DMS53 treated with DMSO at 0.1 percent for 48 hours (cell line): ENCODE measurements around the gene ZSCAN18.

Source experiments
- DNase-seq: peaks from one replicate; lab custom pipeline; 2025; ENCODE audit not compliant: unreplicated experiment; lab: John Stamatoyannopoulos, UW

Gene ZSCAN18

DNA sequence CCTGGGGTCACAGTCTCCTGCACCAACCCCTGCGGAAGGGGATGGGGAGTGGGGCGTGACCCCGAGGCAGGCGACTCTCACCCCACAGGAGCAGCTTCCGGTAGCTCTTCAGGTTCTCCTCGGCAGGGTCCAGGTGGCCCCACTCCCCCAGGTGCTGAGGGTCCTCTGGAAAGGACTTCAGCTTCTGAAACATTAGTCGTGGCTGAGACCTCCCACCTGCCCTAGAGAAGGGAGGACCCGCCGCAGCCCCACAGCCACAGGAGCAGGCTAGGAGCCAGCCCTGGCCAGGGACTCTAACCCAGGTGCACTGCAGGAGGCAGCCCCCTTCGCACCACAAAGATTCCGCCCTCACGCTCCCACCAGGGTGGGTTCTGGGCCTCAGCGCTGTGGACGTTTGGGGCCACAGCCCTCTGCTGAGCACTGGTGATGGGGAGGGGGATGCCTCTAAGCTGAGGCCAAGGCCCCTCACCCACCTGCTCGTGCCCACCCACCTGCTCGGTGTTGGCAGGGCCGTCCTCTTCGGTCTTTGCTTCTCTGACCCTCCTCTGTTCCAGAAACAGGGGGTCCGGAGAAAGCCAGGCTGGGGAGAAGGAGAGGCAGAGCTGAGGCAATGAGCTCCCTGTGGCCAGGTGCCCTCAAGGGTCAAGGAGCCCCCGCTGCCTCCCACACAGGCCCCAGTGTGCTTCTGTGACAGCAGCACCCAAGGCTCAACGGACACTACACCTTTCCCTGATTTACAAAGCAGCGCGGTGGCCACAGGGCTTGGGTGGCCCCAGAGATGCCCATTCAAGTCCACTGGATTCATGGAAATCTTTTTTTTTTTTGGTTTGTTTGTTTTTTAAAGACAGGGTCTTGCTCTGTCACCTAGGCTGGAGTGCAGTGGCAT is 11.0 kb downstream of the ZSCAN18 start:
- DNase-seq = no peak

DNA sequence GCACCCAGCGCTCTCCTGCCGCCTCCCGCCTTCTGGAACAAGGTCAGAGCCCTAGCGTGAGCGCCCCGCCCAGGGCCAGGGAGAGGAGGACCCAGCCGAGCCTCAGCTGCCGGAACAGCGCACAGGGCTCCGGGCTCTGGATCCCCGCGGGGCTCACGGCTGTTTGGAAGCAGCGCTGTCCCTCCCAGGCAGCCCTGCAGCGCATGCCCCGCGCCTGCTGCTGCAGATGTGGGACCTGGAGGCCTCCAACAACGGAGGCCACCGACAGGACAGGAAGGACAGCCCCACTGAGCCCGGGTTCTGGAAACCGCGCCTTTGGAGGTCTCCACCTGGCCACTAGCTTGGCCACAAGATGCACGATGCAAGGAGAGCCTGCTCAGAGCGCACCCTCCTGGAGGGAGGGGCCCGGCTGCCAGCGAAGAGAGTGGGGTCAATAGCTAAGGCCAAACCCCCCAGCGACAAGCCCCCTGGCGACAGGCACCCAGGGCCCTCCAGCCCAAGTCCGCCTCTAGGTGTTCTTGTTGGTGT is 12.6 kb downstream of the ZSCAN18 start:
- DNase-seq = no peak

DNA sequence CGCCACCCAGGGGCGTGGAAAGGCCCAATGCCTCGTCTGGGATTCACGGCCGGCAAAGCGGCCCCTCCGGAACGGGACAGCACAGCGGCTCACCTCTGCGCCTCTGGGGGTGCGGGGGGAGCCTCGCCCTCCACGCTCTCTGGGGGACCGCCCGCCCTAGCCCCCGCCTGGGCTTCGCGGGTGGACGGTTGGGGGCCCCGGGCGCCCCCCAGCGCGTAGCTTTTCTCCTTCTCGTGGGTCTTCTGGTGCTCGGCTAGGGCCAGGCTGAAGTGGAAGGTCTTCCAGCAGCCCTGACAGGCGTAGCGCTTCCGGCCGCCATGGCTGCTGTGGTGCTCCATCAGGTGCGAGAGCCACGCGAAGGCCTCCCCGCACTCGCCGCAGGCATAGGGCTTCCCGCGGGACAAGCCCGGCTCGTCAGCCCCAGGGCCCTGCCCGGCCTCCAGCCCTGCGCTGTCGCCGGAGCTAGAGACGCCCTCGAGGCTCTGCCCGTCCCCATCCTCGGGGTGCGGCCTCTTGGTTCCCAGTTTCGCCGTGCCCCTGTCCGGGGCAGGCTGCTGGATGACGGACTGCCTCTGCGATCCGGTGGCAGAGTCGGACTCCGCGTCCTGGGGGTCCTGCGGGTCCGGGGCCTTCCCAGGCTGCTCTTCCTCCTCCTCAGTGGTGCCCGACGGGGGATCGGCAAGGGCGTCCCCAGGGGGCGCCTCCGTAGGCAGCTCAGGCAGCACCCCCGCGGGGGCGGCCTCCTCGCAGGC is 13.3 kb downstream of the ZSCAN18 start:
- DNase-seq = no peak

- no peak for DNase-seq
These were observed 15.0 kb downstream of the ZSCAN18 start for GRCh38 chr19:58083021-58083420.

DNA sequence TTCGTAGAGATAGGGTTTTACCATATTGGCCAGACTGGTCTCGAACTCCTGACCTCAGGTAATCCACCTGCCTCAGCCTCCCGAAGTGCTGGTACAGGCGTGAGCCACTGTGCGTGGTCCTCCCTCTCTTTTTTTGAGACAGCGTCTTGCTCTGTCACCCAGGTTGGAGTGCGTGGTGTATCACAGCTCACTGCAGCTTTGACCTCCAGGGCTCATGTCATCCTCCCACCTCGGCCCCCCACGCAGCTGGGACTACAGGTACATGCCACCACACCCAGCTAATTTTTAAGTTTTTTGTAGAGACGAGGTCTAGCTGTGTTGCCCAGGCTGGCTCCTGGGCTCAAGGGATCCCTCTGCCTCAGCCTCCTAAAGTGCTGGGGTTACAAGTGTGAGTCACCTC is 18.2 kb downstream of the ZSCAN18 start:
- DNase-seq = no peak

GRCh38 chr19:58067240-58067912 is 30.7 kb downstream of the ZSCAN18 start:
- no peak for DNase-seq

- no peak for DNase-seq
These were observed 34.3 kb downstream of the ZSCAN18 start for GRCh38 chr19:58063712-58064111.

DNA sequence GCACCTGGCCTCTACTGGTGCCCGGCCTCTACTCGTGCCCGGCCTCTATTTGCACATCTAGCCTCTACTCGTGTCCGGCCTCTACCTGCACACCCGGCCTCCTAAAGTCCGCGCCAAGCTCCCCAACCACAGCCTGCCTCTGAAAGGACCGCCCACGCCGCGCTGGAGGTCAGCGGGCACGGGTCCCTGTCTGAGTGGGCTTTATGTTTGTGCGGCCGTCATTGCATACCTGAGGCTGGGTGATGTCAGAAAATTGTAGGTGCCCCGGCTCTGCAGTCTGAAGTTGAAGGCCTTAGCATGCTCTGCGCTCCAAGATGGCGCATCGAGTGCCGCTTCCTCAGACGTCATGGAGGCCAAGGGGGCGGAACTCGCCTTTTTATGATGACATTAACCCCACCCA is 37.8 kb downstream of the ZSCAN18 start:
- no peak for DNase-seq

GRCh38 chr19:58059671-58060078 is 38.4 kb downstream of the ZSCAN18 start:
- no peak for DNase-seq

DNA sequence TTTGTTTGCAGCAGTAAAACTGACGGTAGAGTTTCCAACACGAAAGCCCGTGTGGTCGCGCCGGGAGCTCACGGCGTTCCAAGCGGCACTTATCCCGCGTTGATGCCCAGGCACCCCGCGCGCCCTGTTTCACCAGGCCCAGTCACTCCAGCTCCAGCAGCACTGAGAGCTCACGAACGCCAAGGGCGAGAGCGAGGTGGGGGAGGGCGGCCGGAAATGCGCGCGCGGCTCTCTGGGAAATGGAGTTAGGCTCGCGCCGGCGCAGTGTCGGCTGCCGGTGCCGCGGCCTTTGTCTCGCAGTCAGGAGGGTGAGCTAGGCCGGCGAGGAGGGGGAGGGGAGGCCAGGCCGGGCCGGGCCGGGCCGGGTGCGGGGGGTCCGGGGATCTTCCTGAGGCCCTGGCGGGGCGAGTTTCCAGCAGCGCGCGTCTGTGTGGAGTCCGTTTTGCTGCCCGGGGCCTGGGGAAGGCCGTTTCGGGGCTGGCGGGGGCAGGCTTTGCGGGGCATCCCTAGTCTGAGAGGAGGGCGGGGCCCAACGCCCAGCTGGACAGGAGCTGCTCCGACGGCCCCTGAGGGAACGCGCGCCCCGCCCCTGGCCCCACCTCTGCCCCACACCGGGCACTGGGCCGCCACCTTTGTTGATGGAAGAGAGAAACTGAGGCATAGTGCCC is 38.9 kb downstream of the ZSCAN18 start, which contains the start of gene ZNF135:
TSS of gene ZNF135 (plus strand) at position 280 of the 668 bp plus-strand sequence. CDS start 721 bp downstream, outside the sequence.
- no peak for DNase-seq

DNA sequence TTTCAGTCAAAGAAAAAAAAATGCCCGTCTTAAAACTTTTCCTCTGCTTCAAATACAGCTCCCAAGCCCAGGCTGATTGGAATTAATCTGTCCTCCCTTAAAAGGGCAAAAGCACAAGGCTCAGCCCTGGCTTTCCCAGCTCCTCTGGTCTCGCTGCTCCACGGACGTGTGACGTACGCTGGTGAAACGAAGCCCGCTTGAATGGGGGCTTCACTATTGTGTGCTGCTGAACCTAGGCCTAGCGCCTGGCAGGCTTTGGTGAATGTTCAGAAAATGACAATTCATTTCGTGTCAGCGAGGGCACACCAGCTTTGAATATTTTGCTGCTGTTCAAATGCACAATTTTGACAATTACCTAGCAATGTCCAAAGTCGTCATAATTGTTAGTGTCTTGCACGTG is 39.6 kb downstream of the ZSCAN18 start:
- no peak for DNase-seq

DNA sequence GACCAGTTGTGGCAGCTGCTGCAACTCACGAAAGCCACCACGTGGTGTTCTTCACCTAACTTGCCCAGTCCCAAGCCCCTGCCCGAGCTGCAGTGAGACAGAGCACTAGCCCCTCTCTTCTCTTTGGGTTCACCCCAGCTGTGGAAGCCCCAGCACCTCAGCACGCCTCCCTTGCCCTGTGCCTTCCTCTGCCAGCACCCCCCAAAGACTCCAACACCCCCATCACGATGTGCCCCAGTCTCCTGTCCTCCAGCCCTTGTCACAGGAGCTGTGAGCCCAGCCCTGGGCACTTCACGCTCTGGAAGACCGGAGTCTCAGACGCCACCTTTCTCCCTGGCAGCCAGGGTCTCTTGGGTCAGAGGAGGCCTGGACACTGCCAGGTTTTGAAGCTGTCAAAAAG is 41.2 kb downstream of the ZSCAN18 start:
- no peak for DNase-seq

DNA sequence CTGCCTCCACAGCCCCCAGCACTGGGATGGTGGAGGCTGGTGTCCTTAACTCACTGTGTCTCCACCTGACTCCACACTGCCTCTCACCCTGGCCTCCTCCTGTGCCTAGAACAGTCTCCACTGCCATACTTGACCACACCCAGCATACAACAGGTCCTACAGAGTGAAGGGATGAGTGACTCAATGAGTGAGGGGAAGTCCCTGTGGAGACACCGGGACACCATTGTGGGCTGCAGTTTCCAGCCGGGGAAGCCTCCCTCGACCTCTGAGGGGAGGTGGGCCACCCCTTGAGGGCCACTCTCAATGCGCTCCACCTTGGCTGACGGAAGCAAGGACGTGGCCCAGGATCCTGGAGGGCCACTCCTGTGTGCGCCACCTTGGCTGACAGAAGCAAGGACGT is 41.8 kb downstream of the ZSCAN18 start:
- DNase-seq = no peak

- no peak for DNase-seq
These were observed 42.8 kb downstream of the ZSCAN18 start for GRCh38 chr19:58054901-58055874.

GRCh38 chr19:58053480-58054156 is 44.4 kb downstream of the ZSCAN18 start:
- DNase-seq = no peak

DNA sequence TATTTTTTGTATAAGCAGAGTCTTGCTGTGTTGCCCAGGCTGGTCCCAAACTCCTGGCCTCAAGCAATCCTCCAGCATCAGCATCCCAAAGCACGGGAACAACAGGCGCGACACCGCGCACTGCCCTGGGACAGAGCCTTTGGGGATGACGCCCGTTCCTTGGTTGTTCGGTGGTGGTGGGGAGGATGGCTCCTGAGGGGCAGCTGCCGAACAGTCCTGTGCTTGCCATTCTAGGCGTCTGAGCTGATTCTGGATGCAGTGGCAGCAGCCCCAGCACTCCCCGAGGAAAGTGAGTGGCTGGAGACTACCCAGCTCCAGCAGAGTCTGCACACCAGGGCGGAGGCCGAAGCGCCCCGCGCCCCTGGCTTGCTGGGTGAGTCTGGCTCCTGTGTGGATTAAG is 45.8 kb downstream of the ZSCAN18 start:
- no peak for DNase-seq

- DNase-seq = no peak
These were observed 50.4 kb downstream of the ZSCAN18 start for GRCh38 chr19:58047672-58048071.

GRCh38 chr19:58046856-58047255 is 51.2 kb downstream of the ZSCAN18 start:
- DNase-seq = no peak

GRCh38 chr19:58045411-58046050 is 52.5 kb downstream of the ZSCAN18 start:
- no peak for DNase-seq
